Adipose tissue (tissue), 3 donors: Measurements from ENCODE around the gene AGPS. TPM values are rescaled to one million over a fixed set of nuclear protein-coding genes. Genes with fewer than 3 reads are reported as not detected.
"Not testable (repeated sequence)": the region's sequence is repeated elsewhere in the genome, so short reads cannot be mapped to it uniquely, and the experiment has no call there.

ENCODE experiments used
- H3K27ac ChIP-seq: one replicate; pipeline ENCODE4 v1.5.1; 2013; ENCODE audit warnings: low read depth, low read length
- WGBS, 3 donors: extraction: QIAGEN DNeasy Blood & Tissue Kit; methylation state at CpG; one replicate each; pipeline ENCODE4 v1.1.7; 2013; 5-methylcytosine and 5-hydroxymethylcytosine counted together
- polyA plus RNA-seq, 3 donors: library from polyadenylated mRNA; stranded (reverse); fragments of 200-250 nt; gene quantifications; one replicate each; pipeline ENCODE4 v1.2.3, GENCODE V29; 2013
- donor health status: healthy with polysubstance abuse.
- donor health status: Bipolar disorder and iron deficiency.
- donor health status: healthy.

Gene AGPS
- polyA plus RNA-seq, 3 donors, result 6.2 to 12.6 (median 10.3) TPM

GRCh38 chr2:177455187-177455586 is 62.6 kb downstream of the AGPS start:
- 88 to 98% (median 96%) methylated on average over 3 of the region's 3 CpGs for WGBS, 3 donors

GRCh38 chr2:177459756-177460155 is 67.2 kb downstream of the AGPS start:
- WGBS, 3 donors, result 95 to 100% (median 97%) methylated on average over 1 of the region's 1 CpG
- H3K27ac ChIP-seq, result not testable (repeated sequence)

More at GRCh38 chr2:177455187-177455586, 62.6 kb downstream of the AGPS start:
- no peak overlapping the region for H3K27ac ChIP-seq

- no peak overlapping the region for H3K27ac ChIP-seq
- WGBS, 3 donors, result 89 to 92% (median 90%) methylated on average over 5 of the region's 5 CpGs
Observed at GRCh38 chr2:177460973-177461585, 68.5 kb downstream of the AGPS start.

DNA sequence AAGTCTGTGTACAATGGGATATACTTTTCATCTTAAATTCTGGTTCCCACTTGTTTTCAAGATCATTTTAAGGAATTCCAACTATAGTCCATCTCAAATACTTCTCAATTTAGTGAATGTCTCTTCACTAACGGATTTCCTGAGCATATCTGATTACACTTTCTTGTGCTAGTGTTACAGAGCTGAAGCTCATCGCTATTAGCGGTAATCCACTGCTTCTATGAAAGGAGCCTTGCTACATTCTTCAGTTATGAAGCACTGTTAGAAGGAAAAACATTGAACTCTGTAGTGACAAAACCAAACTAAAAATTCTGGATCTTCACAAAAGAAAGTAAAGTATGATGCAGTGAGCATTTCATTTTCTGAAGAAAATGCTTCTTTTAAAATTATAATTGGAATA is 72.0 kb downstream of the AGPS start:
- 94 to 95% (median 95%) methylated on average over 3 of the region's 3 CpGs for WGBS, 3 donors
- H3K27ac ChIP-seq, result no peak overlapping the region

DNA sequence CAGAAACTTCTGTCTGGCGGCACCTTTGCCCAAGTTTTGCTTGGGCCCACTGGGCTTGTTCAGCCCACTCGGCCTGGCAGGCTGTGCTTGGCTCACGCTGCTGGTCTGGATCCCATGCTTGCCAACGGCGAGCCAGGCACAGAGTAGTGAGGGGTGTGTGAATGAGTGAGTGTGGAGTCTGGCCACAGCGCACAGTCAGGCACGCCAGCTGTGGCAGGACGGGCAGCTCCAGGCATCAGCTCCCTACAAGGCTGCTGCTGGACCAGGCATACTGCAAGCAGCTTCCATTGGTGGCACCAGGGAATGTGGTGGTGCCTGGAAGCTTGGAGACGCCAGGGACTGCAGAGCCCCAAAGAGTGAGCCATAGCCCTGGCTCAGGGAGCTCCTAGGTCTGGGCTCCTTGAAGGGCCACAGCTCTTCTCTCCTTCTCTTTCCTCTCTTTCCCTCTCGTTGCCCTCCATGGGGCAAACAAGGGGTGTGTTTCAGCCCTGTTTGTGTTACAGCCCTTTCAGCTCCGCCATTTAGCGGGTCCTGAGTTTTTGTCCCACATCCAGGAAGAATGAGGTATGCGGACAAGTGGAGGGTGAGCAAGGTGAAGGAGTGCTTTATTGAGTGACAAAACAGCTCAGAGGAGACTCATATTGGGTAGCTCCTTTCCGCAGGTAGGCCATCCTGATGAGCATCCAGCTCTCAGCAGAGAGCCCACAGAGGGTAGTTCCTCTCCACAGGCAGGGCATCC is 73.0 kb downstream of the AGPS start:
- 98 to 99% (median 99%) methylated on average over 14 of the region's 14 CpGs for WGBS, 3 donors
- H3K27ac ChIP-seq, result no peak overlapping the region

DNA sequence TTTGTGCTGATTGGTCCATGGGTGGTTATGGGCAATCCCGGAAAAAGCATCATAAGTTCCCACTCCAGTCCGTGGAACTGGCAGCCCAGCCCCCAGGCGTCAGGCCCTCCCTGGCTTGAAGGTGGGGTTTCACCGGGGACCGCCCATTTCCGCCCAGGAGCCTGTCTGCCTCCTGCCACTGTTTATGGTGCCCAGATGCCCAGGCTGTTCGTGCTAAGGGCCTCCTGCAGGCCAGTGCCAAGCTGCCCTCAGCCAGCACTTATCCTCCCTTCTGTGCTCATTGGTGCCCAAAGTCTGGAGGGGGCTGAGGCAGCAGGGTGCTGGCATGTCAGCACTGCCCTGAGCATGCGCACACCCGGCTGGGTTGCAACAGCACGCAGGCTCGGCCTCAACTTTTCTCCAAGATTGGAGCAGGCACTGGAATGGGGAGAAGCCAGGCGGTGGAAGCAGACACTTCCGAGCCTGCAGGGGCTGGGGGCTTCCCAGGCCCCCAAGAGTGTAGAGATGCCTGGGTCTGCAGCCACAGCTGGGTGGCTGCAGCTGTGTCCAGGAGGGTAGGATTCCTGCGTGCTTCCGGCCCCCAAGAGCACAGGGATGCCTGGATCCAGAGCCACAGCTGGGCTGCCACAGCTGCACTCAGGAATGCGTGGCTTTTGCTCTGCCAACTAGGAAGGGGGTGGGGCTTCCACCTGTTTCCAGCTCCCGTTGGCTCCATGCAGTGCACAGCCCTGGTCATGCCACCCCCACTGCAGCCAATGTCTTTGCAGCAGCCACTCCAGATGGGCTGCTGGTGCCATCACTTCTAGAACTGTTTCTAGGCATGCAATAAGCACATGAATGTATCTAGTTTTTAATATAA is 74.0 kb downstream of the AGPS start:
- WGBS, 3 donors, result 88 to 94% (median 92%) methylated on average over 17 of the region's 17 CpGs
- no peak overlapping the region for H3K27ac ChIP-seq

- no peak overlapping the region for H3K27ac ChIP-seq
- WGBS, 3 donors, result 61 to 92% (median 67%) methylated on average over 1 of the region's 1 CpG
Observed at GRCh38 chr2:177467646-177468045, 75.1 kb downstream of the AGPS start.

DNA sequence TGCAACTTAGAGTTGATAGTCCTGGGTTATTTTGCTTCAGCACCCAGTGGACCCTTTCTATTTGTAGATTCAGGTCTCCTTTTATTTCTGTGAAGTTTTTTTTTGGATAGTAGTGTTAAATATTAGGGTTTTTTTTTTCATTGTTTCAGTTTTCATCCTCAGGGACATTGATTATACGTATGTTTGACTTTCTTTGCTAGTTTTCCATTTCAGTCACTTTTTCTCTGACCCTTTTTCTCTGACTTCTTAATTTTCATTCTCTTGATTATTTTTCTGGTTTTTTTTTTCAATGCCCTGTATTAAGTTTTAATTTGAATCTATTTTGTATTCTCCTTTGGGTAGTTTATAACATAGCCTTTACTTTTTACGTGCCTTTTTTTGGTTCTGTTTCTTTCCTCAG is 79.4 kb downstream of the AGPS start:
- 97 to 99% (median 99%) methylated on average over 2 of the region's 2 CpGs for whole genome bisulfite sequencing, 3 donors
- no peak overlapping the region for H3K27ac ChIP-seq

- no peak overlapping the region for H3K27ac ChIP-seq
- 93 to 96% (median 96%) methylated on average over 4 of the region's 4 CpGs for WGBS, 3 donors
Observed at GRCh38 chr2:177474301-177474700, 81.7 kb downstream of the AGPS start.

DNA sequence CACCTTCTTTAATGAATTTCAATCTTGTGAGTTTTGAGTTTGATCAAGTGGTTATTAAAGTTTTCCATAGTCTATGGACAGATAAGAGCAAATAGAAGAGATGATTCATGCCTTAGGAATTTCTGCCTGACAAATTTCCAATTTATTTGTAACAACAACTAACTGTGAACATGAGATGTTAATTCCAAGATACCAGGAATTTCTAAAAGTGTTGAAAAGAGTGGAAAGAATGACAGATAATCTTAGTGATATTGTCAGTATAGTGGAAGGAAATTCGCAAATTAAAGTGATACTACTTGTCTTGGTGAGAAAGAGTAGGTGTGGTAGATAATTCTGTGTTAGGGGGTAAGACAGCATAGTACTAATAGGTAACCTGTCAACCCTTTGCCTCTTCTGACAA is 82.4 kb downstream of the AGPS start:
- no peak overlapping the region for H3K27ac ChIP-seq
- WGBS, 3 donors, result 76 to 93% (median 78%) methylated on average over 1 of the region's 1 CpG

GRCh38 chr2:177476897-177477296 is 84.3 kb downstream of the AGPS start:
- 97 to 98% (median 98%) methylated on average over 5 of the region's 5 CpGs for WGBS, 3 donors
- H3K27ac ChIP-seq, result no peak overlapping the region

DNA sequence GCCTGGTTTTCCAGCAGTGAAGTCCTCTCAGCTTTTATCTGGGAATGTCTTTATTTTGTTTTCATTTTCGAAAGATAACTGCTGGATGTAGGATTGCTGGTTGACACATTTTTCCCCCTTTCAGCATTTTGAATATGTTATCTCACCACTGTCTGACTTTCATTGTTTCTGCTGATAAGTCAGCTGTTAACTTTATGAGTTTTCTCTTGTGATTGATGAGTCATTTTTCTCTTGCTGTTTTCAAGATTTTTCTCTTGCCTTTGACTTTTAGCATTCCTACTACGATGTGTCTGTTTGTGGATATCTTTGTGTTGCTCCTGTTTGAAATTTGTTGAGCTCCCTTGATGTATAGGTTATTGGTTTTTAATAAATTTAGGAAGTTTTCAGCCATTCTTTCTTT is 85.5 kb downstream of the AGPS start:
- H3K27ac ChIP-seq, result no peak overlapping the region
- WGBS, 3 donors, result 89 to 96% (median 93%) methylated on average over 2 of the region's 2 CpGs

DNA sequence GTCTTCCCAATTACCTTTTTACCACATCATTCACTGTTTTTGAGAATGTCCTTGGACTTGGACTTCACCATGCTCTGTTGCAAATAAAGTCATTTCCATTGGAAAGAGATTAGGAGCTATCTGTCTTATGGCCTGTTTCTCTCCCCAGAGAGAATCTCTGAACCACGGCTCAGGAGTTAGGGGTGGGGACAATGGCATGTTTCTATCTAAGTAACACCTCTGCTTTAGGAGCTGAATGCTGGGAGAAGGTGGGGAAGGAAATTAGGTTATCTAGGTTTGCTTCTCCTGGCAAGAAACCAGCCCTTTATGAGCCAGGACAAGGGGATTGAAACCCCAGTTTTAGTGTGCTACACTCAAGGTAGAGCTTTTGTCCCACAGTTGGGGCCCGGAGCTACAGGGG is 86.3 kb downstream of the AGPS start:
- H3K27ac ChIP-seq, result no peak overlapping the region
- 94 to 99% (median 95%) methylated on average over 2 of the region's 2 CpGs for WGBS, 3 donors

GRCh38 chr2:177482195-177482594 is 89.6 kb downstream of the AGPS start:
- H3K27ac ChIP-seq, result no peak overlapping the region

- 94 to 99% (median 95%) methylated on average over 2 of the region's 2 CpGs for WGBS, 3 donors
- no peak overlapping the region for H3K27ac ChIP-seq
Observed at GRCh38 chr2:177483531-177483930, 91.0 kb downstream of the AGPS start.

DNA sequence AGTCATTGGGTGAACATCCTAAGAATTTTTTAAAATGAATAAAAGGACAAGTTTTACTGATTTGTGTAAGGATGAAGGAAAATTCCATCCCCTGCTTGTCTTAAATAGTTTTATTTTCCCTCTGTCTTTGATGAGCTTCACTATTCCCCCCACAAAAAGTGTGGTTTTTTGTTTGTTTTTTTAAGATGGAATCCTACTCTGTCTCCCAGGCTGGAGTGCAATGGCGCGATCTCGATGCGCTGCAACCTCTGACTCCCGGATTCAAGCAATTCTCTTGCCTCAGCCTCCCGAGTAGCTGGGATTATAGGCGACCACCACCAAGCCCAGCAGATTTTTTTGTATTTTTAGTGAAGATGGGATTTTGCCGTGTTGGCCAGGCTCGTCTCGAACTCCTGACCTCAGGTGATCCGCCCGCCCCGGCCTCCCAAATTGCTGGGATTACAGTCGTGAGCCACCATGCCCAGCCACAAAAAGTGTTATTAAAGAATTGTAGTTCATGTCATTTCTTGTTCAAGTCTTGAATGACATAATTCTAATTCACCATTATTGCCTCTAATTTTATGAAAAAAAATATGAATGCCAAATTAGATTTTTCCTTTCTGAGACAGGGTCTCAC is 91.7 kb downstream of the AGPS start:
- no peak overlapping the region for H3K27ac ChIP-seq
- 96 to 97% (median 97%) methylated on average over 14 of the region's 14 CpGs for WGBS, 3 donors

GRCh38 chr2:177485657-177486056 is 93.1 kb downstream of the AGPS start:
- H3K27ac ChIP-seq, result not testable (repeated sequence)
- WGBS, 3 donors, result 86 to 97% (median 97%) methylated on average over 5 of the region's 5 CpGs

- no peak overlapping the region for H3K27ac ChIP-seq
- WGBS, 3 donors, result 50 to 59% (median 54%) methylated on average over 2 of the region's 2 CpGs
Observed at GRCh38 chr2:177489719-177490301, 97.2 kb downstream of the AGPS start.
